Activated CD4-positive, alpha-beta T cell treated with anti-CD3 and anti-CD28 coated beads for 1 hour (primary cell): ENCODE measurements around the gene GLIS2.

Source experiments
- DNase-seq: peaks from one replicate; pipeline ENCODE4 v3.0.0-alpha.2; 2020

GLIS2 gene

DNA sequence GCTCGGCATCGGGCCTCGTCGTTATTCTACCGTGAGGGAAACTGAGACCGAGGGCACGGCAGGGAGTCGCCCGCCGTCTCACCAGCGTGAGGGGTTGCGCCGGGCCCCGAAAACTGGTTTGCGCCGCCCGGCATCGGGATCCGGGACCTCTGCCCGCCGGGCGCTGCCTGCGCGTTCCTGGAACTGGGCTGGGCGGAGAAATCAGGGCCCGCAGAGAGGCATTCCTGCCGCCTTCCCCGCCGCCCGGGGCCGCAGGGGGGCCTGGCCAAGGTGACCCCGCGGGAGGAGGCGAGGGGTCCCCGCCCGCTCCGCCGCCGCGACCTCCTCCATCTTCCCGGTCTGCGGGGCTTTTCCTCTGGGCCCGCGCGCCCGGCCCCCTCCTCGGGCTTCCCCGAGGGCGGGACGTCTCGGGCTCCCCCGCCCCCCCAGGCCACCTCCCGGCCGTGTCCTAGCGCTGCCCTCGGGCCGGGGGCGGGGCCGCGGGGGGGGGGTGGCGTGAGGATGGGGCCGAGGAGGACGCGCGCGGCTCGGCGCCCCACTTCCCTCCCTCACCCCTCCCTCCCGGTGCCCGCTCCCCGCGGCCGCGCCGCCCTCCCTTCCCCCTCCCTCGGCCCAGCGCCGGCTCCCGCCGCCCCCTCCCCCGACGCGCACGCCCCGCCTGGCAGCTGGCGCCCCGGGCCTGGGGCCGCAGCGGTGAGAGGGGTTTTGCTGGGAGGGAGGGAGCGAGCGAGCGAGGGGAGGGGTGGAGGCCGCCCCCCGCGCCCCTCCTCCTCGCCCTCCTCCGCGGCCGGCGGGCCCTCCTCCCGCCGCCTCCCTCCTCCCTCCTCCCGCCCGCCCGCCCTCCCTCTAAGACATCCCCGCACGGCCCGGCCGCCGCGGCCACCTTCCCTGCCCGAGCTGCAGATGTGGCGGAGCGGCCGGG lies at the start of gene GLIS2:
GLIS2 (plus strand) TSS at position 882 of the 922 bp plus-strand sequence. CDS start 16,214 bp downstream, outside the sequence.
- DNase-seq = no peak

DNA sequence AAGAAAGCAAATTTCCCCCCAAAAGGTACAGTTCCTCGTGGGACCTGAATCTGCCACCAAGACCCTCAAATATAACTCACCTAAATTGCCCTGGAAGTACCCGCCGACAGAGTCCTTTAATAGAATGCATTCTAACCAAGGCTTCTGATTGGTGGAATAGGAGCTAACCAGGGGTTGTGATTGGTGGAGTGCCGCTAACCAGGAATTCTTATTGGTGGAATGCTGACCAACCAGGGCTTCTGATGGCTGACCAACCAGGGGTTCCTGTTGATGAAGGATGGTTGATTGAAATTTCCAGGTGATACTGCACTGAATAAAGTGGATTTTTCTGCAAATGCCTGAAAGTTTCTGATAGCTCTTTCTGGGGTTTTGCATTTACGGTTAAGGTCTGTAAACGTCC lies 49.5 kb upstream of the GLIS2 start:
- DNase-seq = no peak

DNA sequence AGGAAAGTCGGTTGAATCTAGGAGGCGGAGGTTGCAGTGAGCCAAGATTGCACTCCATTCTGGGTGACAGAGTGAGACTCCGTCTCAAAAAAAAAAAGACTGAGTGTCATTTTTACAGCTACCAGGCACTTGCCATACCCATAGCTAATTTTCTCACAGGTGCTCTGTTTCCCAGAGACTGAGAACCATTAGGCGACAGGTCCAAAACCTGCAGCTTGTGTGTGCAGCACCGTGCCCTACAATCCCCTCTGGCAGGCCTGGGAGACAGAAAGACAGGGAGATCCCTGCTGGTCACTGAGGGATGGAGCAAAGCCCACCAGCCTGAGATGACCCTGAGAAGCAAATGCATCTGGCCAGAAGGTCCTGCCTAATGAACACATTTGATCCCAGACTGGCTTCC lies 45.8 kb upstream of the GLIS2 start:
- no peak for DNase-seq

DNA sequence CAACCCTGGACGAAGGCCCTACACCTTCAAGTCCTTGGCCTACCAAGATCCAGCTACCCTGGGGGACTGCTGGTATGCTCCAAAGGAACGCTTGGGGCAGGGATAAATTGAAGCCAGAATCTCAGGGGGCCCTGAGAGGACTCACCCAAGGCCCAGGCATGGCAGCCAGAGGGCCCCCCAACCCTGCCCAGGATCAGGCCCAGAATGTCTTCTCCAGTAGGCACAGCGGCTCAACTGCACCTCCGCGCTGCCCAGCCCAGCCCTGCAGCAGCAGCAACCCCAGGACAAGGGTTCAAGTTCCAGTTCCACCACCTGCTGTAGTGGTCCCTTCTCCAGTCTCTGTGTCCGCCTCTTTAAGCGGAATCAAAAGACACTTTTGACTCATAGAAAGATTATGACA lies 45.3 kb upstream of the GLIS2 start:
- DNase-seq = no peak

DNA sequence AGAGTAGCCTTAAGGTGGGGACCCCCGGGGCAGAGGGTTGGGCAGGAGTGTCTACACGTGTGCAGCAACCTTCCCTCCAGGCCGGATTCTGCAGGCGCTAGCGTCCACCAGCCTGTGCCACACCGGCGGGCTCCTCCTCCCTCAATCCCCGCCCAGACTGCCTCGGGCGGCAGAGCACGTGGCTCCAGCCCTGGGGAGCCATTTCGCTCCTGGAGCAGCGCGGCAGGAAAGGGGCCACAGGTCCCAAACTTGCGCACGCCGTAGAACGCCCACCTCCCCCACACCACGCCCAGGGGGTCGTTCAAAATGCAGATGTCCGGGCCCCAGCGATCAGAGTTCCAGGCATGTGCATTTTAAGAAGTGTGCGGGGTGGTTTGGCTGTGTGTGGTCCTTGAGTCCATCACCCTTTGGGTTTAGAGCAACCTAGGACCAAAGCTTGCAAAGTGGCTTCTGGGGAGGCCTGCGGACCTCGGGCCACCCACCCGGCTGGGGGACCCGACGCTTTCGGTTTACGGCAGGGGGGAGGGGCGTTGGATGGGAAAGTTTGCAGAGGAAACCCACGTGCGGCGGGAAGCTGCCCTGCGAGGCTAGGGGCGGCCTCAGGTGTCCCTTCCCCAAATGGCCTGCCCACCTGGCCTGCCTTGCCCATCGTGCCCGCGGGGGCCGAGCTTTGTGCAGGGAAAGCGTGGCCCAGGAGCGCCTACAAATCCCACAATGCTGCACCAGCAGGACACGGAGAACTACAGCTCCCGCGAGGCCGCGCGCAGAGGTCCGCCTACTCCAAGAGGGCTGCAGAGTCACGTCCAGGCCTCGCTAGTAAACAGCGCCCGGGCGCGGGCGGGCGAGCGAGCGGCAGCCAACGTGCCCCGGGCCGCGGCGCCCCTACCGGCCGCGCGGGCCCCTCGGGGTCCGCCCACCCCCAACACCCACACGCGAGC lies 44.4 kb upstream of the GLIS2 start:
- DNase-seq = peak; percentile 80

DNA sequence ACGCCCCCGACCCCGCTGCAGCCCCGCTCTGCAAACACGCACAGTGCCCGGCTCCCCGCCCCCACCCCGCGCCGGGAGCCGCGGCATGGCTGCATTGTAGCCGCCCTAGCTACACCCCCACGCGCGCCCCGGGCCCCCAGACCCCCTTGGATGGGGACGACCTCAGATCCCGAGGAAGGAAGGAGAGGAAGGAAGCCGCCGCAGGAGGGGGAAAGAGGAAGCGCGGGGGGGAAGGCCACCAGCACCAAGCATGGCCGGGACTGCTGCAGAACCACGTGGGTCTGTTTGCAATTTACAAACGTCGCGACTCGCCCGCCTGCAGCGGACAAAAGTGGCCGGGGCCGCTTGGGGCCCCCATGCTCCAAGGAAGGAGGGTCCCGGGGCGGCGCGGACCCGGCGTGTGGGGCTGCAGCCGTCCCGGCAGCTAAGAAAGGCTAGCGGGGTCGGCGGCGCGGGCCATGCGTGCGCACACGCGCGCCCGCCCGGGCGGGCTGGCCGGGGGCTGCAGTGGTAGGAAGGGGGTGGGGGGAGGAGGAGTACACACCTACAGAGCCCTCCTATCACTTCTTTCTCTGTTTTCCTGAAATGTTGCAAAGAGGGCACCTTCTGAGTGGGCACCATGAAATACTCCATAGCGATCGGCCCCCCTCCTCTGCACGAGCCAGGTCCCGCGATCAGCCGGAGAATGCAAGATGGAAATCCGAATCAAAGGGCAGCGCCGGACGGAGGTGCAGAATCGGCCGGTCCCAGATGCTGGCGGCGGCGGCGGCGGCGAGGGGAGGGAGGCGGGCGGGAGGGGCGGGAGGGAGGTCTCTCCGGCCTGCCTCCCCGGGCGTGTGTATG lies 43.5 kb upstream of the GLIS2 start:
- no peak for DNase-seq

DNA sequence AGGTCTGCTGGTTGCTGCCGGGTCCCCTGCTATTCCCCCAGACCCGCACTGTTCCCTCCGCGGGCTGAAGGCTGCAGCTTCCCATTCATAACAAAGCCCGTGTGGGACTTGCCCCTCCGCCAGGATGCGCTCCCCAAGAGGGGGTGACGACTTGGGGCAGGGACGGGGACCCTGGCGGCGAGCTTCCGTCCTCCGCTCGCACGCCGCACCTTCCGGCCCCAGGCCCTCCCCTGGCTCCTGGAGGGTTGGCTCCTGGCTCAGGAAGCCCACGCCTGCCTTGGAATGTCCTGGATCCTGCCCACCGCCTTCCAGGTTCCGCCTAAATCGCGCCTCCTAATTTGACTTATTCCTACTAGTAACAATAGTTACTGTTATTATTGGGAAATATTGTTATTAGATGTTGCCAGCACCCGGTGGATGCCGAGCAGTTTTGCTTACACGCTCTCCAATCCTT lies 42.0 kb upstream of the GLIS2 start:
- DNase-seq = peak; percentile 22

DNA sequence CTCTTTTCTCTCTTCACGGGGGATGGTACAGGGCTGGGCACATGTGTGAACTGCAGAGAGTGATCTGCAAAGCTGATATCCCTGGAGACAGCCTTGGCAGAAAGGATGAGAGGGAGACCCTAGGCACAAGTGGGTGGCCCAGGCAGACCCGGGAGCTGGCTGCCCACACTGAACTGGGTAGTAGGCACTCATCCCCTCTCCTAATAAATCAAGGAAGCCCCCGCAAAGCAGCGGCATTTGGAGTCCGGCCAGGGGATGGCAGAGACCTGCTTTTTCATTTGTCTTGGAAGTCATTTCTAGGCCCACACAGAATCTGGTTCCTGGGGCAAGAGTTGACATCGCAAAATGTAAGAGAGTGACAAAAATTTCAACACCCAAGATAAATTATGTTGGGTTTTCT lies 40.0 kb upstream of the GLIS2 start:
- no peak for DNase-seq

DNA sequence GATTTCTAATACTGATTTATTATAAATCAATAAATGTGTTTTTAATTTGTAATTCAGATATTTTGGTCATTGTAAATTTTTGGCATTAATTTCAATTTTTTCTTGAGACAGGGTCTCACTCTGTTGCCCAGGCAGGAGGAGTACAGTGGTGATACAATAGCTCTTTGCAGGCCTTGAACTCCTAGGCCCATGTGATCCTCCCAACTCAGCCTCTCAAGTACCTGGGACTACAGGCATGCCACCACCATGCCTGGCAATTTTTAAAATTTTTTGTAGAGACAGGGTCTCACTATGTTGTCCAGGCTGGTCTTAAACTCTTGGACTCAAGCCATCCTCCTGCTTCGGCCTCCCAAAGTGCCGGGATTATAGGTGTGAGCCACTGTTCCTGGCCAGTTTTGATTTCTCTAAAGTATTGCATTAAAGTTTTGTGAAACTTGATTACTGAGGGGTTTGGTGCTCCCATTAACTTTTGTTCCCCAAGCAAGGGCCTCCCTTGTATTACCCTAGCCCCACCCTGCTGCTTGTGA lies 37.8 kb upstream of the GLIS2 start:
- DNase-seq = no peak

DNA sequence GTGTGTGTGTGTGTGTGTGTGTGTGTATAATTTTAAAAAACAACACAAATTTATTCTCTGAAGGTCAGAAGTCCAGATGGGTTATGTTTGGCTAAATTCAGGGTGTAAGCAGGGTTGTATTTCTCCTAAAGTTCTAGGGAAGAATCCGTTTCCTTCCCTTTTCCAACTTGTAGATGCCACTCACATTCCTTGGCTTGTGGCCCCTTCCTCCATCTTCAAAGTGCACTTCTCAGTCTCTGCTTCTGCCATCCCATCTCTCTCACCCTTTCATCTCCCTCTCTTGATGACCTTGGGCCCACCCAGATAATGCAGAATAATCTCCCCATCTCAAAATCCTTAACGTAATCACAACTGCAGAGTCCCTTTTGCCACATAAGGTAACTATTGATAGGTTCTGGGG lies 35.2 kb upstream of the GLIS2 start:
- DNase-seq = no peak

DNA sequence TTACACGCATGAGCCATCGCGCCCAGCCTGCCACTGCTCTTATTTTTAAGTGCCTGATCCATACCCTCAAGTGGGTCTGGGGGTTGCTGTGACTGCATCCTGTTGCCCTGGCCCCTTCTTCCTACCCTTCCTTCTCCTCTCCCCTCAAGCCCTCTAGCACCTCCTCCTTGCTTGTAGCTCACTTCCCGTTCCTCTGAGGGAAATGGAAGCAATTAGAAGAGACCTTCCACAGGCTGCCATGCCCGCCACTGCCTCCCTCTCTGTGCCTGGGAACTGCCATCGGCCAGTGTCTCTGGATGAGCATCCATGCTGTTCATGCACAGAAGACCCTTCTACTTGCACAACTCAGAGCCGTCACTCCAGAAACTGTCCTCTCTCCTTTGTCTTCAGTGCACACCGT lies 32.4 kb upstream of the GLIS2 start:
- DNase-seq = no peak

DNA sequence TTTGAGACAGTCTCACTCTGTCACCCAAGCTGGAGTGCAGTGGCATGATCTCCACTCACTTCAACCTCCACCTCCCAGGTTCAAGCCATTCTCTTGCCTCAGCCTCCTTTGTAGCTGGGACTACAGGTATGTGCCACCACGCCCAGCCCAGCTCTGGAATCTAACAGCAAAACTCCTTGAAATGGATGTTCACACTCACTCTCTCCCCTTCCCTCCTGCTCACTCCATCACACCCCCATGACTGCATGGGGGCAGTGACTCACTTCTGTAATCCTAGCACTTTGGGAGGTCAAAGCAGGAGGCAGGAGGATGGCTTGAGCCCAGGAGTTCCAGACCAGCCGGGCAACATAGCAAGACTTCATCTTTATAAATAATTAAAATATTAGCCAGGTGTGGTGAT lies 31.9 kb upstream of the GLIS2 start:
- DNase-seq = no peak

DNA sequence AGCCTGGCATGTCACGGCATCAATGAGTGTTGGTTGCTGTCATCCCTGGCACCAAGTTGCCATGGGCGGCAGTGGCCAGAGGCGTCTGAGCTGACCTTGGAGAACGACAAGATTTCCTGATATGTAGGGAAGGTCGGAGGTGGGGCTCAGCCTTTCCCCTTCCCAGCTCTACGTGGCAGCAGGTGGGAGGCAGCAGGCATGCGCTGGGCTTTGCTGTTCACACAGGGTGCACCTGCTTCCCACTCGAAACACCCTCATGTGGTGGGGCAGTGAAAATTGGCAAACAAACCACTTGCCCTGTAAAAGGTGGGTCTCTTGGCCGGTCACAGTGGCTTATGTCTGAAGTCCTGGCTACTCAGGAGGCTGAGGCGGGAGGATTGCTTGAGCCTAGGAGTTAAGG lies 30.7 kb upstream of the GLIS2 start:
- DNase-seq = no peak

DNA sequence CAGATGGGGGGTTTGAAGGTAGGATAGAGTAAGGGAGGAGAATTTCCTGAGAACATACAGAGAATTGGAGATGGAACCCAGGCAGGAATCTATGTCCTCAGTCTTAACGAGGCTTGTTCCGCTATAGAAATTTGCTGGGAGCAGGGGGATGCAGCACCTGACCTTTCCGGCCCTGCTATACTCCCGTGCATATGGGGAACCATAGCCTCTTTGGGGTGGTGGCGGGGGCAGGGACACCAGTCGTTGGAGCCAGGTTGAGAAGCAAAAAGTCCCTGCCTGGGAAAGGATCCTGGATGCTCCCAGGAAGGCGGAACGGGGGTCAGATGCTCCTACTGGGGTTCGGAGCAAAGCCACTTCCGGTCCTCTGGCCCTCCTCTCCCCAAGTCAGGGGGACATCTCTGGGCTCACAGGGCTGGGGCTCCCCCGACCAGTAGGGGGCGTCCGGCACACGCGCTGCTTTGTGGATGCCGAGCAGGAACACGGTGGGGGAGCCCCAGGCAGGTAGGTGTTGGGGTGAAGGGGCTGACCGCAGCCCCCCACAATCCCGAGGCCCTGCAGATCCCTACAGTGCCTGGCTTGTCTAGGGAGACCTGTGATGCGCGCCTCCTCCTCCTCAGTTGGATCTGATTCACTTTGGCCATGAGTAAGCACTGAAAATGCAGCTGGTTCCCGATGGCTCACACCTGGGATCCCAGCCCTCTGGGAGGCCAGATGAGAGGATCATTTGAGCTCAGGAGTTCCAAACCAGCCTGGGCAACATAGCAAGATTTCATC lies 27.5 kb upstream of the GLIS2 start:
- peak; percentile 75 for DNase-seq

DNA sequence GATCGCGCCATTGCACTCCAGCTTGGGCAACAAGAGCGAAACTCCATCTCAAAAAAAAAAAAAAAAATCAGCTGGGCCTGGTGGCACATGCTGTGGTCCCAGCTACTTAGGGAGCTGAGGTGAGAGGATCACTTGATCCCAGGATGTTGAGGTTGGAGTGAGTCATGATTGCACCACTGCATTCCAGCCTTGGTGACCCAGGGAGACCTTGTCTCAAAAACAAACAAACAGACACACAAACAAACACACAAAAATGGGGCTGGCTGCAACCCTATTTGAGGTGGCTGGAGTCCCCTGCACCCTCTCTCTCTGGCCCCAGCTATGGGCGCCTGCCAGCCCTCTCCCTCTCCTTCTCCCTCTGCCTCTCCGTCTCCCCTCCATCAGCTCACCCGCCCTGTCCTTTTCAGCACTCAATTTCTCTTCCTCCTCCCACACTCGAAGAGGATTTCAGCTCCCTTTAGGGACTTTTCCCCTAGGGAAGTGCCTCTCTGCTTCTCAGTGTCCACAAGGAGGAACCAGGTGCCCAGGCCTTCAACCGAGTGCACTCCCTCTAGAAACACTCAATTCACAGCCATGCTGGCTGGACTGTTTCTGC lies 25.5 kb upstream of the GLIS2 start:
- no peak for DNase-seq

DNA sequence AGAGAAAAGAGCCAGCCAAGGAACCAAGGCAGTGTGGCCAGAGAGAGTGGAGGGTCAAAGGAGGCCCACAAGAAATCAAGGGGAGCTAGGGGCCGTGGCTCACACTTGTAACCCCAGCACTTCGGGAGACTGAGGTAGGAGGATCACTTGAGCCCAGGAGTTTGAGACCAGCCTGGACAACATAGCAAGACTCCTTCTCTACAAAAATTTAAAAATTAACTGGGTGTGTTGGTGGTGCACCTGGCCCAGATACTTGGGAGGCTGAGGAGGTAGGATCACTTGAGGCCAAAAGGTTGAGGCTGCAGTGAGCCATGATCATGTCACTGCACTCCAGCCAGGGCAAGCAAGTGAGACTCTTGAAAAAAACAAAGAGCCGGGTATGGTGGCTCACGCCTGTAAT lies 24.2 kb upstream of the GLIS2 start:
- no peak for DNase-seq

DNA sequence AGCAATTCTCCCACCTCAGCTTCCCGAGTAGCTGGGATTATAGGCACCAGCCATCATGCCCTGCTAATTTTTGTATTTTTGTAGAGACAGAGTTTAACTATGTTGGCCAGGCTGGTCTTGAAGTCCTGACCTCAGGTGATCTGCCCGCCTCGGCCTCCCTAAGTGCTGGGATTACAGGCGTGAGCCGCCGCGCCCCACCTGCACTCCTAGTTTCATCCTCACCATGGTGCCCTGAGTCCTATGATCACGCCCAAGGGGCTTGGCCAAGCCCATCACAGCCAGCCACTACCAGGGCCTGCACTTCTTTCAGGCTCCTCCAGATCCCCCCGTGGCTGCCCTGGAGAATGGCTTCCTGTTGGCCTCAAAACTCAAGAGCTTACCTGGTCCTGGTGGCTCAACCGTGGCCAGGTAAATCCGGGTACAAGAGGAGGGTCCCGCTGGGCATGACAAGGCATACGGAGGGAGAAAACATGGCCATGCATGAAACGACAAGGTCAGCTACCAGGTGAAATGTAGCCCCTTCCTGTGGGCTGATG lies 22.6 kb upstream of the GLIS2 start:
- no peak for DNase-seq

DNA sequence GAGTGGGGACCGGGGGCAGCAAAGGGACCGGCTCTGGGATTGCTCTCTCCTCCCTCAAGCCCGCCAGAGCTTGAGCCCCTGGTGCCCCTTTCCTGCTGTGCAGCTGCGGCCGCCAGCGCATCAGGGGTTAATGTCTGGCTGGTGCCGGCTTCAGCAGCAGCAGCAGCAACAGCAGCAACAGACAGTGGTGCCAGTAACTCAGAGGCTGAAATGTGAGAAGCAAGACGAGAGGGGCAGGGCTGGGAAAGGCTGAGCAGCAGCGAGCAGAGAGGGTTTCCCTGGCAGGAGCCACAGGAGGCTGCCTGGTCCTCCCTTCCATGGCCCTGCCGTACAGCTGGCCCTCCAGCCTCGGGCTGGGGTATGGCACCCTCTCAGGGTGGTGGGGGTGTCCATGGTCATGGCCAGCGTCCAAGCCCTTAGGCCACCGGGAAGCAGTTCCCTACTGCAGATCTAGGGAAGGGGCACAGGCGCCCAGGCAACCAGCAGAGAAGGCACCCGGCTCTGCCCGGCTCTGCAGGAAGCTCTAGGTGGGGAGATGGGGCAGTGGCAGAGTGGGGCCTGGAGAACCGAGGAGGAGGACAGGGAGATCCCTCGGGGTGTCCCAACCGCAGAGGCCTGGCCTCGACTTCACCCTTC lies 21.9 kb upstream of the GLIS2 start:
- no peak for DNase-seq

DNA sequence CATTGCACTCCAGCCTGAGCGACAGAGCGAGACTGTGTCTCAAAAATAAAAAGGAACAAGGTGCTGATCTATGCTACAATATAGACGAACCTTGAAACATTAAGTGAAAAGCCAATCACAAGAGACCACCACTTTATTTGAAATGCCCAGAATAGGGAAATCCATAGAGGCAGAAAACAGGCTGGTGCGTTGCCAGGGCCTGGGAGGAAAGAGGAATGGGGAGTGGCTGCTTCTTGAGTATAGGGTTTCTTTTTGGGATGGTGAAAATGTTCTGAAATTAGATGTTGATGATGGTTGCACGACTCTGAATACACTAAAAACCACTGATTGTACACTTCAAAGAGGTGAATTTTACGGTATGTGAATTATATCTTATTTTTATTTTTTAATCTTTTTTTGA lies 20.3 kb upstream of the GLIS2 start:
- DNase-seq = no peak

DNA sequence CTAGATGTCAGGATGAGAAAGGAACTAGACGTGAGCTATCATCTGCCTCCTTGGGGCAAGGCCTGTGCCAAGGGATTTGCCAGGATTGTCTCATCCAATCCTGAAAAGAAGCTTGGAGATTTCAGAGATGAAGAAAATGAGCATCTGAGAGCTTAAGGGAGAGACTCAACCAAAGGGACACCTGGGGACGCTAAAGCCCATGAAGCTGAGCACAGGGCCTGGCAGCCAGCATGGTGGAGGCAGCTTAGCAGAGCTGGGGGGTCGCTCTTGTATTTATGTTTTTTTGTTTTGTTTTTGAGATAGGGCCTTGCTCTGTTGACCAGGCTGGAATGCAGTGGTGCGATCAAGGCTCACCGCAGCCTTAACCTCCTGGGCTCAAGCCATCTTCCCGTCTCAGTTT lies 18.4 kb upstream of the GLIS2 start:
- DNase-seq = no peak
